Endometrial microvascular endothelial cells (primary cell): Measurements from ENCODE around the gene MAP4. TPM values are rescaled to one million over a fixed set of nuclear protein-coding genes. Genes with fewer than 3 reads are reported as not detected.

ENCODE experiments used
- in situ Hi-C: cut with HindIII; loops from 2 replicates; pipeline ENCODE4 v1.10.0; 2017; ENCODE audit warnings: low sequenced_read_pairs, low pct_unique_long_range_greater_than_20kb; ENCODE audit errors: inconsistent ontology term
- total RNA-seq: library from RNA; depleted of rRNA; stranded (reverse); fragments of >200 nt; gene quantifications from one replicate; pipeline ENCODE4 v1.2.3, GENCODE V29; 2015; ENCODE audit errors: inconsistent ontology term

The MAP4 gene
- total RNA-seq, 1 donor from 2014 or later, result 156 TPM

GRCh38 chr3:47984075-47984728, 32.0 kb downstream of the MAP4 start:
- in situ Hi-C loops, result loop anchor here (25.0 kb wide), 1 partner anchor 147 kb away; no protein-coding TSS in a partner anchor

- in situ Hi-C loops, result loop anchor here (25.0 kb wide), 1 partner anchor 143 kb away; no protein-coding TSS in a partner anchor
Measured at GRCh38 chr3:47980795-47981194, 35.4 kb downstream of the MAP4 start.

GRCh38 chr3:47979070-47979469, 37.1 kb downstream of the MAP4 start:
- in situ Hi-C loops, result loop anchor here (25.0 kb wide), 1 partner anchor 142 kb away; no protein-coding TSS in a partner anchor

GRCh38 chr3:47978386-47978785, 37.8 kb downstream of the MAP4 start:
- in situ Hi-C loops, result loop anchor here (25.0 kb wide), 1 partner anchor 141 kb away; no protein-coding TSS in a partner anchor

GRCh38 chr3:47976135-47976732, 40.0 kb downstream of the MAP4 start:
- in situ Hi-C loops, result loop anchor here (25.0 kb wide), 1 partner anchor 139 kb away; no protein-coding TSS in a partner anchor

- in situ Hi-C loops, result loop anchor here (25.0 kb wide), 1 partner anchor 138 kb away; no protein-coding TSS in a partner anchor
Measured at GRCh38 chr3:47974974-47975470, 41.2 kb downstream of the MAP4 start.

- in situ Hi-C loops, result no loop called here
Measured at GRCh38 chr3:47971081-47971480, 45.1 kb downstream of the MAP4 start.

GRCh38 chr3:47964740-47965139, 51.5 kb downstream of the MAP4 start:
- in situ Hi-C loops, result no loop called here

GRCh38 chr3:47961815-47962606, 54.2 kb downstream of the MAP4 start:
- in situ Hi-C loops, result no loop called here

- in situ Hi-C loops, result no loop called here
Measured at GRCh38 chr3:47961036-47961435, 55.2 kb downstream of the MAP4 start.

GRCh38 chr3:47956521-47956920, 59.7 kb downstream of the MAP4 start:
- in situ Hi-C loops, result no loop called here

GRCh38 chr3:47954567-47954966, 61.6 kb downstream of the MAP4 start:
- in situ Hi-C loops, result no loop called here

GRCh38 chr3:47950453-47951169, 65.6 kb downstream of the MAP4 start:
- in situ Hi-C loops, result no loop called here

- in situ Hi-C loops, result no loop called here
Measured at GRCh38 chr3:47949979-47950378, 66.2 kb downstream of the MAP4 start.

- in situ Hi-C loops, result no loop called here
Measured at GRCh38 chr3:47940232-47940631, 76.0 kb downstream of the MAP4 start.

GRCh38 chr3:47932421-47932820, 83.8 kb downstream of the MAP4 start:
- in situ Hi-C loops, result no loop called here

GRCh38 chr3:47930979-47931378, 85.2 kb downstream of the MAP4 start:
- in situ Hi-C loops, result no loop called here

- in situ Hi-C loops, result no loop called here
Measured at GRCh38 chr3:47916696-47917095, 99.5 kb downstream of the MAP4 start.

- in situ Hi-C loops, result no loop called here
Measured at GRCh38 chr3:47916201-47916600, 100.0 kb downstream of the MAP4 start.
